Measurements from ENCODE around the gene RFX2.
"Not testable (repeated sequence)": the region's sequence is repeated elsewhere in the genome, so short reads cannot be mapped to it uniquely, and the experiment has no call there.

Gene RFX2

GRCh38 chr19:6032381-6032780, 77.9 kb downstream of the RFX2 start:
- TF ChIP-seq CTCF (IDR thresholded peaks at IDR 0.05; ENCODE audit: low read length, missing control alignments): no peak
- no peak for DNase-seq (ENCODE audit: low read depth)
- no peak overlapping the region for H3K4me3 ChIP-seq (replicated peaks; ENCODE audit: low read depth, low read length)

- peak; percentile 85 for DNase-seq (ENCODE audit: low read depth)
- H3K4me3 ChIP-seq (replicated peaks; ENCODE audit: low read depth, low read length): no peak overlapping the region
- TF ChIP-seq CTCF (IDR thresholded peaks at IDR 0.05; ENCODE audit: low read length, missing control alignments): no peak
Measured at GRCh38 chr19:6030214-6030507, 80.1 kb downstream of the RFX2 start.

GRCh38 chr19:6026390-6027227, 83.7 kb downstream of the RFX2 start:
- no peak for DNase-seq (ENCODE audit: low read depth)
- H3K4me3 ChIP-seq (replicated peaks; ENCODE audit: low read depth, low read length): no peak overlapping the region
- TF ChIP-seq CTCF (IDR thresholded peaks at IDR 0.05; ENCODE audit: low read length, missing control alignments): no peak

- DNase-seq (ENCODE audit: low read depth): not testable (repeated sequence)
Measured at GRCh38 chr19:6024756-6025155, 85.5 kb downstream of the RFX2 start.

GRCh38 chr19:6023936-6024335, 86.4 kb downstream of the RFX2 start:
- no peak for DNase-seq (ENCODE audit: low read depth)
- no peak overlapping the region for H3K4me3 ChIP-seq (replicated peaks; ENCODE audit: low read depth, low read length)
- no peak for TF ChIP-seq CTCF (IDR thresholded peaks at IDR 0.05; ENCODE audit: low read length, missing control alignments)

More at GRCh38 chr19:6024756-6025155, 85.5 kb downstream of the RFX2 start:
- not testable (repeated sequence) for H3K4me3 ChIP-seq (replicated peaks; ENCODE audit: low read depth, low read length)

GRCh38 chr19:6023085-6023682, 87.1 kb downstream of the RFX2 start:
- no peak for TF ChIP-seq CTCF (IDR thresholded peaks at IDR 0.05; ENCODE audit: low read length, missing control alignments)
- peak; percentile 61 for DNase-seq (ENCODE audit: low read depth)

GRCh38 chr19:6022570-6023064, 87.7 kb downstream of the RFX2 start:
- no peak overlapping the region for H3K4me3 ChIP-seq (replicated peaks; ENCODE audit: low read depth, low read length)
- no peak for TF ChIP-seq CTCF (IDR thresholded peaks at IDR 0.05; ENCODE audit: low read length, missing control alignments)
- no peak for DNase-seq (ENCODE audit: low read depth)

More at GRCh38 chr19:6023085-6023682, 87.1 kb downstream of the RFX2 start:
- H3K4me3 ChIP-seq (replicated peaks; ENCODE audit: low read depth, low read length): peak overlapping the region; percentile 12
